ENCODE results near the gene PGM1. TPM values are rescaled to one million over a fixed set of nuclear protein-coding genes. Genes with fewer than 3 reads are reported as not detected.

The PGM1 gene
- total RNA-seq, 2 experiments from 2014 or later, result 31.9 to 32.4 TPM

Other genes starting within 250 kb of the PGM1 start
- 10 to 100 TPM; 16.0 to 18.8 TPM for gene ALG6, start 225.8 kb upstream of the PGM1 start, total RNA-seq
- 10 to 100 TPM; 59.5 to 61.1 TPM for gene ITGB3BP, start 70.2 kb upstream of the PGM1 start, total RNA-seq
- gene EFCAB7, start 69.9 kb upstream of the PGM1 start, total RNA-seq, result 1 to 10 TPM; 5.6 to 5.8 TPM
- gene ROR1, start 180.6 kb downstream of the PGM1 start, total RNA-seq, result under 1 TPM; 0.10 to 0.12 TPM

Data from activated CD4-positive, alpha-beta memory T cell treated with anti-CD3 and anti-CD28 coated beads for 36 hours (primary cell).